H9 (cell line): ENCODE data around the gene VWF. TPM values are rescaled to one million over a fixed set of nuclear protein-coding genes. Genes with fewer than 3 reads are reported as not detected.

Source experiments
- DNase-seq: peaks from one replicate; pipeline ENCODE4 v3.0.0-alpha.2; 2017
- H2AFZ ChIP-seq: one replicate; pipeline ENCODE4 v1.6.1; 2013; ENCODE audit warnings: mild to moderate bottlenecking, low read length, control low read depth, moderate library complexity
- H2AK5ac ChIP-seq: 2 replicates; pipeline ENCODE4 v1.6.1; 2013; ENCODE audit warnings: low read length, control low read depth, mixed read lengths; ENCODE audit not compliant: insufficient read length
- H2BK120ac ChIP-seq: one replicate; pipeline ENCODE4 v1.6.1; 2013; ENCODE audit warnings: low read depth, mild to moderate bottlenecking, low read length, control low read depth, inconsistent platforms; ENCODE audit not compliant: poor library complexity, severe bottlenecking
- H2BK12ac ChIP-seq: 2 replicates; pipeline ENCODE4 v1.6.1; 2013; ENCODE audit warnings: low read length, control low read depth, mixed read lengths, low read depth; ENCODE audit not compliant: insufficient read length
- H2BK15ac ChIP-seq: 2 replicates; pipeline ENCODE4 v1.6.1; 2013; ENCODE audit warnings: low read depth, low read length, control low read depth
- H2BK20ac ChIP-seq: one replicate; pipeline ENCODE4 v1.6.1; 2013; ENCODE audit warnings: low read depth, mild to moderate bottlenecking, low read length, control low read depth, inconsistent platforms; ENCODE audit not compliant: poor library complexity, severe bottlenecking
- H2BK5ac ChIP-seq: 2 replicates; pipeline ENCODE4 v1.6.1; 2013; ENCODE audit warnings: low read length, control low read depth, mixed read lengths; ENCODE audit not compliant: insufficient read length
- H3K14ac ChIP-seq: 2 replicates; pipeline ENCODE4 v1.6.1; 2013; ENCODE audit warnings: low read length, control low read depth; ENCODE audit not compliant: insufficient read depth
- H3K18ac ChIP-seq: 2 replicates; pipeline ENCODE4 v1.6.1; 2013; ENCODE audit warnings: low read depth, mild to moderate bottlenecking, mixed read lengths, low read length, control low read depth; ENCODE audit not compliant: insufficient read length
- H3K23ac ChIP-seq: 2 replicates; pipeline ENCODE4 v1.6.1; 2013; ENCODE audit warnings: low read length, control low read depth, mixed read lengths, low read depth; ENCODE audit not compliant: insufficient read length
- H3K23me2 ChIP-seq: 2 replicates; pipeline ENCODE4 v1.6.1; 2013; ENCODE audit warnings: low read depth, mild to moderate bottlenecking, mixed read lengths, low read length, control low read depth; ENCODE audit not compliant: insufficient read length, poor library complexity, severe bottlenecking
- H3K27ac ChIP-seq: 2 replicates; pipeline ENCODE4 v1.5.1; 2013; ENCODE audit warnings: low read length, control low read depth, mixed read lengths, low read depth; ENCODE audit not compliant: insufficient read length
- H3K27me3 ChIP-seq: 2 replicates; pipeline ENCODE4 v1.6.1; 2013; ENCODE audit warnings: low read length, control low read depth, inconsistent platforms; ENCODE audit not compliant: insufficient read depth
- H3K4ac ChIP-seq: 2 replicates; pipeline ENCODE4 v1.6.1; 2013; ENCODE audit warnings: low read depth, mild to moderate bottlenecking, control low read depth, inconsistent platforms, low read length, moderate library complexity
- H3K4me1 ChIP-seq: 2 replicates; pipeline ENCODE4 v1.6.1; 2013; ENCODE audit warnings: low read length, control low read depth, inconsistent platforms; ENCODE audit not compliant: insufficient read depth
- H3K4me2 ChIP-seq: 2 replicates; pipeline ENCODE4 v1.6.1; 2013; ENCODE audit warnings: low read length, control low read depth, mixed read lengths; ENCODE audit not compliant: insufficient read length, insufficient read depth
- H3K56ac ChIP-seq: 2 replicates; pipeline ENCODE4 v1.6.1; 2013; ENCODE audit warnings: low read depth, mild to moderate bottlenecking, mixed read lengths, low read length, control low read depth; ENCODE audit not compliant: insufficient read length
- H3K79me1 ChIP-seq: 2 replicates; pipeline ENCODE4 v1.6.1; 2013; ENCODE audit warnings: low read depth, mild to moderate bottlenecking, moderate library complexity, low read length, control low read depth, inconsistent platforms; ENCODE audit not compliant: insufficient read depth, poor library complexity, severe bottlenecking
- H3K79me2 ChIP-seq: 2 replicates; pipeline ENCODE4 v1.6.1; 2013; ENCODE audit warnings: low read length, control low read depth, inconsistent platforms; ENCODE audit not compliant: insufficient read depth
- H3K9ac ChIP-seq: 2 replicates; pipeline ENCODE4 v1.6.1; 2013; ENCODE audit warnings: low read length, control low read depth, mixed read lengths; ENCODE audit not compliant: insufficient read length; ENCODE audit errors: extremely low read depth
- H3K9me3 ChIP-seq: one replicate; pipeline ENCODE4 v1.6.1; 2013; ENCODE audit warnings: low read depth, low read length, inconsistent platforms; ENCODE audit not compliant: control insufficient read depth
- H3T11ph ChIP-seq: one replicate; pipeline ENCODE4 v1.6.1; 2013; ENCODE audit warnings: mild to moderate bottlenecking, low read length, control low read depth, inconsistent platforms
- H4K20me1 ChIP-seq: one replicate; pipeline ENCODE4 v1.6.1; 2013; ENCODE audit not compliant: control insufficient read depth, insufficient read length, insufficient read depth
- H4K5ac ChIP-seq: 2 replicates; pipeline ENCODE4 v1.6.1; 2013; ENCODE audit warnings: low read depth, mild to moderate bottlenecking, mixed read lengths, low read length, control low read depth; ENCODE audit not compliant: insufficient read length
- H4K8ac ChIP-seq: replicated peaks from 2 replicates; pipeline ENCODE4 v1.6.1; 2013; ENCODE audit warnings: low read length, control low read depth, mixed read lengths, low read depth; ENCODE audit not compliant: insufficient read length
- H4K91ac ChIP-seq: 2 replicates; pipeline ENCODE4 v1.6.1; 2013; ENCODE audit warnings: low read depth, mild to moderate bottlenecking, moderate library complexity, mixed read lengths, low read length, control low read depth; ENCODE audit not compliant: insufficient read length
- H3K27ac Mint-ChIP-seq, 3 experiments: 2 replicates in 2 of 3; 3 replicates in 1 of 3; pipeline ENCODE4 v1.8.0; 2020 to 2021; ENCODE audit warnings: mixed read lengths in 3 of 3, mild to moderate bottlenecking in 1 of 3, moderate library complexity in 1 of 3
- H3K27me3 Mint-ChIP-seq: 2 replicates; pipeline ENCODE4 v1.8.0; 2021; ENCODE audit warnings: low read depth, mild to moderate bottlenecking, moderate library complexity, mixed read lengths
- H3K36me3 Mint-ChIP-seq, 3 experiments: 2 replicates in 2 of 3; 3 replicates in 1 of 3; pipeline ENCODE4 v1.8.0; 2020 to 2021; ENCODE audit warnings: low read depth in 3 of 3, mixed read lengths in 3 of 3; ENCODE audit not compliant: insufficient read depth in 1 of 3
- H3K4me1 Mint-ChIP-seq, 2 experiments: 2 replicates each; pipeline ENCODE4 v1.8.0; 2020; ENCODE audit warnings: mixed read lengths in 2 of 2
- H3K4me3 Mint-ChIP-seq, 2 experiments: 2 replicates in 1 of 2; 3 replicates in 1 of 2; pipeline ENCODE4 v1.8.0; 2020 to 2021; ENCODE audit warnings: mild to moderate bottlenecking in 2 of 2, mixed read lengths in 2 of 2, moderate library complexity in 1 of 2
- H3K9me3 Mint-ChIP-seq, 2 experiments: 2 replicates in 1 of 2; 3 replicates in 1 of 2; pipeline ENCODE4 v1.8.0; 2020; ENCODE audit warnings: mild to moderate bottlenecking in 2 of 2, mixed read lengths in 2 of 2, moderate library complexity in 1 of 2
- WGBS: extraction: QIAGEN DNeasy Blood & Tissue Kit; methylation state at CpG from one replicate; pipeline ENCODE4 v1.1.7; 2013; ENCODE audit warnings: missing lambda C conversion rate, low lambda C conversion rate, mixed read lengths; ENCODE audit not compliant: insufficient read length; ENCODE audit errors: extremely low coverage; 5-methylcytosine and 5-hydroxymethylcytosine counted together
- total RNA-seq: library from RNA; stranded (reverse); gene quantifications from 2 replicates; pipeline ENCODE4 v1.2.1, GENCODE V29; 2021
- TF ChIP-seq, protein P1 (sequence below): fragments of 200-600 bp; sonication (generic); conservative IDR thresholded peaks from 3 replicates; pipeline ENCODE4 v1.8.0; 2021; ENCODE audit warnings: antibody characterized with exemption, mild to moderate bottlenecking

The VWF gene
- total RNA-seq, 1 experiment from 2014 or later: 0.17 TPM

DNA sequence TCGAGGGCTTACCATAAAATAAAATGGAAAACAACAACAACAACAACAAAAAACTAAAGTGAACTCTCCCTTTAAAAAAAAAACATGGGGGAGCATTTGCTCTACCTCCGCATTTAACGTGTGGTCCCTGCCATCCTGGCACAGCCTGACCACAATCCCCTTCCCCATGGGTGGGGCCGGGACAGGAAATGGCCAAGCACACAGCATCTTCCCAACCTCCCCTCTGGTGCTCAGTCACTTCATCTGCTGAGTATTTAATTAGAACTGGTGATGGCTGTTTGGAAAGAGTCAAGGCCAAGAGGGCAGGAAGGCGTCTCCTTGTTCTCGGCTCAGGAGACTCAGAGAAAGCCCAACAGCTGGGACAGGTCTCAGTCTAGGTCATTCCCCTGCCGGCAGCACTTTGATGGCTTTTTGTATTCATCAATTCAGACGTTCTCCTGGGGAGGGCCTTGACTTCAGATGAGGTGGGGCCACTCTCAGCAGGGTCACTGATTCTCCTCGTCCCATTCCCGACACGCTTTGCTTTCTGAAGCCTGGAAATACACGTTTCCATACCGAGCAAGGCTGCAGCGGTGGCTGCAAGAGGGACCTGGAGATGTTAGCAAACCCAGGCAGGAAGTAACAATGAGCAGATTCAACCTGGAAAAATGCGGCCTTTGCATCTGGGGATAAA lies 223.8 kb downstream of the VWF start:
- H3K79me1 ChIP-seq: no peaks in the 10 kb centered on the region
- no peaks in the 10 kb centered on the region for H3K23me2 ChIP-seq
- H2AFZ ChIP-seq: no peak overlapping the region
- H3K56ac ChIP-seq: no peak overlapping the region
- no peak overlapping the region for H3K18ac ChIP-seq
- no peaks in the 10 kb centered on the region for H4K20me1 ChIP-seq
- TF ChIP-seq, protein P1, sequence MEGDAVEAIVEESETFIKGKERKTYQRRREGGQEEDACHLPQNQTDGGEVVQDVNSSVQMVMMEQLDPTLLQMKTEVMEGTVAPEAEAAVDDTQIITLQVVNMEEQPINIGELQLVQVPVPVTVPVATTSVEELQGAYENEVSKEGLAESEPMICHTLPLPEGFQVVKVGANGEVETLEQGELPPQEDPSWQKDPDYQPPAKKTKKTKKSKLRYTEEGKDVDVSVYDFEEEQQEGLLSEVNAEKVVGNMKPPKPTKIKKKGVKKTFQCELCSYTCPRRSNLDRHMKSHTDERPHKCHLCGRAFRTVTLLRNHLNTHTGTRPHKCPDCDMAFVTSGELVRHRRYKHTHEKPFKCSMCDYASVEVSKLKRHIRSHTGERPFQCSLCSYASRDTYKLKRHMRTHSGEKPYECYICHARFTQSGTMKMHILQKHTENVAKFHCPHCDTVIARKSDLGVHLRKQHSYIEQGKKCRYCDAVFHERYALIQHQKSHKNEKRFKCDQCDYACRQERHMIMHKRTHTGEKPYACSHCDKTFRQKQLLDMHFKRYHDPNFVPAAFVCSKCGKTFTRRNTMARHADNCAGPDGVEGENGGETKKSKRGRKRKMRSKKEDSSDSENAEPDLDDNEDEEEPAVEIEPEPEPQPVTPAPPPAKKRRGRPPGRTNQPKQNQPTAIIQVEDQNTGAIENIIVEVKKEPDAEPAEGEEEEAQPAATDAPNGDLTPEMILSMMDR: no peak
- H3K4me3 Mint-ChIP-seq: no peak overlapping the region
- H3K79me2 ChIP-seq: no peaks in the 10 kb centered on the region
- H2AK5ac ChIP-seq: no peak overlapping the region
- H3K23ac ChIP-seq: no peak overlapping the region
- no peaks in the 10 kb centered on the region for H3K27me3 ChIP-seq
- DNase-seq: no peak
- no peak overlapping the region for H4K91ac ChIP-seq
- no peak overlapping the region for H2BK120ac ChIP-seq
- no peak overlapping the region for H3K27ac Mint-ChIP-seq
- H3K14ac ChIP-seq: no peak overlapping the region
- peaks cover 2% of the 10 kb centered on the region; the same call in 1 of the 2 replicates for H3K27me3 Mint-ChIP-seq
- no peaks in the 10 kb centered on the region; a peak in 1 of 7 replicates for H3K36me3 Mint-ChIP-seq
- no peak overlapping the region for H3K9ac ChIP-seq
- H2BK20ac ChIP-seq: no peak overlapping the region
- no CpG with 5 or more reads among the region's 15 CpGs for WGBS
- H2BK12ac ChIP-seq: no peak overlapping the region
- no peak overlapping the region for H2BK15ac ChIP-seq
- no peak overlapping the region for H4K5ac ChIP-seq
- no peak overlapping the region for H2BK5ac ChIP-seq
- no peak overlapping the region for H3K4ac ChIP-seq
- no peak overlapping the region for H3K27ac ChIP-seq
- H3K4me1 ChIP-seq: no peaks in the 10 kb centered on the region; the same call in 1 of the 2 replicates
- H3K9me3 ChIP-seq: no peaks in the 10 kb centered on the region
- H3K4me2 ChIP-seq: no peak overlapping the region
- H4K8ac ChIP-seq: no peak overlapping the region
- no peak overlapping the region for H3T11ph ChIP-seq
- no peaks in the 10 kb centered on the region; a peak in 1 of 5 replicates for H3K9me3 Mint-ChIP-seq
- peaks cover 22% of the 10 kb centered on the region in 2 experiments for H3K4me1 Mint-ChIP-seq
